ENCODE results near the gene STON1.

DNA sequence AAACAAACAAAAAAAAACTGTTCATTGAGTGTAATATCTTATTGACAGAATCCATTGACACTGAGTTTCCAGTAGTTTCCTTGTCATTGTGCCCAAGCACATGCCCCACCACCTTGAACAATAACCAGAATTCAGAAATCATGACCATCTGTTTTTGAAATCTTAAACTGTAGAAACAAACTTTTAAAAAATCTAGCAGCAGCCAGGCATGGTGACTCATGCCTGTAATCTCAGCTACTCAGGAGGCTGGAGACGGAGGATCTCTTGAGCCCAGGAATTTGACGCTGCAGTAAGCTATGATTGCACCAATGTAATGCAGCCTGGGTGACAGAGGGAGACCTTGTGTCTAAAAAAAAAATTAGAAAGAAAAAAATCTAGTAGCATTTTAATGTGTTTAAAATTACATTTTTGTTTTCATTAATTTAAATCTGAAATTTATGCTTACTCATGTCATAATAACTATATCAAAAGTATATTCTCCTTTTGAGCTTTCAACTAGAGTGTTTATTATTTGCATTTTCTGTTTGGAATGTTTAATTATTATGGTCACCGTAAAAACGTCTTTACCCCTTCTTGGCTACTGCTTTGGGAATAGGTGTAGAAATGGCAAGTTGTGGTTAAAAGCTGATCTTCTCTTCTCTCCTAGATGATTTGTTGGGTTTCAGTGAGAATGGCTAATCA is 25.2 kb upstream of the STON1 start:
- TF ChIP-seq CTCF (conservative IDR thresholded peaks at IDR 0.05; ENCODE audit: low read depth, low read length) = no peak
- no peak for TF ChIP-seq USF2 (IDR thresholded peaks at IDR 0.05; ENCODE audit: low read depth, low read length)
- no peak for TF ChIP-seq POLR2A (IDR thresholded peaks at IDR 0.05; ENCODE audit: low read depth, low read length)
- TF ChIP-seq MAFK (IDR thresholded peaks at IDR 0.05; ENCODE audit: low read depth, low read length) = no peak
- TF ChIP-seq CHD1 (IDR thresholded peaks at IDR 0.05; ENCODE audit: low read depth, low read length) = no peak
- TF ChIP-seq RCOR1 (IDR thresholded peaks at IDR 0.05; ENCODE audit: insufficient replicate concordance, low read length) = no peak
- TF ChIP-seq SMC3 (IDR thresholded peaks at IDR 0.05; ENCODE audit: low read depth, low read length) = no peak
- TF ChIP-seq CEBPB (IDR thresholded peaks at IDR 0.05; ENCODE audit: low read depth, low read length) = no peak
- no peak for TF ChIP-seq MXI1 (IDR thresholded peaks at IDR 0.05; ENCODE audit: borderline replicate concordance, low read depth, low read length)
